Measurements from ENCODE around the gene TNFRSF8. TPM values are rescaled to one million over a fixed set of nuclear protein-coding genes. Genes with fewer than 3 reads are reported as not detected.

TNFRSF8 gene
- polyA plus RNA-seq, 2 of the 4 experiments (the other 2 are of a cell fraction) = 0.05 TPM; not detected in 1

- no peak for TF ChIP-seq REST (IDR thresholded peaks at IDR 0.05)
- no peak for TF ChIP-seq BCL3 (IDR thresholded peaks at IDR 0.05)
- TF ChIP-seq JUNB (IDR thresholded peaks at IDR 0.05) = no peak
- no peak for TF ChIP-seq E2F6 (IDR thresholded peaks at IDR 0.05; ENCODE audit: borderline replicate concordance, low read depth)
- TF ChIP-seq HMGXB4 (CRISPR knock-in tag; IDR thresholded peaks at IDR 0.05; ENCODE audit: borderline replicate concordance) = no peak
These were observed 83.4 kb downstream of the TNFRSF8 start (continued) for GRCh38 chr1:12146343-12147112.

GRCh38 chr1:12147201-12147701 is 84.1 kb downstream of the TNFRSF8 start:
- ChIA-PET CTCF (interaction anchor here (7.9 kb wide), 1 partner anchor 23 kb away, joined by 48 read pairs; no protein-coding TSS in a partner anchor), POLR2A (no interaction called here)
- no peak for FAIRE-seq
- H3K9me3 ChIP-seq = no peaks in the 10 kb centered on the region
- H3K27ac ChIP-seq = no peak overlapping the region
- DNase-seq (ENCODE audit: low read depth in 1 of 2, low spot score in 1 of 2) = no peak
- H3K4me2 ChIP-seq = no peak overlapping the region
- no peak for ATAC-seq
- no peak for TF ChIP-seq POLR2A (IDR thresholded peaks at IDR 0.05; ENCODE audit: low read length)
- no peak for TF ChIP-seq KDM5A (IDR thresholded peaks at IDR 0.05)
- no peak for TF ChIP-seq ATOH8 (CRISPR knock-in tag; IDR thresholded peaks at IDR 0.05; ENCODE audit: low read depth)
- TF ChIP-seq ZSCAN20 (CRISPR knock-in tag; IDR thresholded peaks at IDR 0.05) = no peak
- peaks cover 4% of the 10 kb centered on the region; the same call in 2 of the 3 replicates for H3K4me1 ChIP-seq
- no peak overlapping the region for H3K4me3 ChIP-seq
- 82% methylated on average over 8 of the region's 8 CpGs for WGBS (ENCODE audit: missing lambda C conversion rate)

- POLR2A ChIA-PET = interaction anchor here (0.6 kb wide), 1 partner anchor 12 kb away, joined by 4 read pairs; no protein-coding TSS in a partner anchor
- 71% methylated on average over 7 of the region's 8 CpGs for WGBS (ENCODE audit: missing lambda C conversion rate)
- Histone ChIP-seq H3K27ac (no peak overlapping the region), H3K4me1 (peaks cover 4% of the 10 kb centered on the region; the same call in 2 of the 3 replicates), H3K4me2 (no peak overlapping the region), H3K4me3 (no peak overlapping the region), H3K9me3 (no peaks in the 10 kb centered on the region)
- no peak for FAIRE-seq
- no peak for ATAC-seq
- CTCF ChIA-PET = interaction anchor here (0.6 to 7.9 kb wide), 4 partner anchors 24 to 311 kb away, joined by 3 to 48 read pairs (median 4); no protein-coding TSS in a partner anchor
- no peak for DNase-seq (ENCODE audit: low read depth in 1 of 2, low spot score in 1 of 2)
- no peak for TF ChIP-seq USF2 (IDR thresholded peaks at IDR 0.05)
- no peak for TF ChIP-seq ESRRA (IDR thresholded peaks at IDR 0.05; ENCODE audit: borderline replicate concordance, low read length)
- no peak for TF ChIP-seq RARB (CRISPR knock-in tag; IDR thresholded peaks at IDR 0.05)
- TF ChIP-seq KDM1A (IDR thresholded peaks at IDR 0.05; ENCODE audit: low read depth) = no peak
- TF ChIP-seq MAFK (IDR thresholded peaks at IDR 0.05; ENCODE audit: partially characterized antibody) = no peak
- no peak for TF ChIP-seq CHD4 (IDR thresholded peaks at IDR 0.05; ENCODE audit: borderline replicate concordance)
- TF ChIP-seq POLR2AphosphoS2 (conservative IDR thresholded peaks at IDR 0.05; ENCODE audit: low read length) = no peak
- no peak for TF ChIP-seq RNF2 (IDR thresholded peaks at IDR 0.05; ENCODE audit: borderline replicate concordance, low read depth)
- TF ChIP-seq HMGXB4 (CRISPR knock-in tag; IDR thresholded peaks at IDR 0.05; ENCODE audit: borderline replicate concordance) = no peak
- TF ChIP-seq POLR2A (IDR thresholded peaks at IDR 0.05; ENCODE audit: low read length) = no peak
- TF ChIP-seq NFE2L2 (conservative IDR thresholded peaks at IDR 0.05; ENCODE audit: low read length) = no peak
These were observed 85.3 kb downstream of the TNFRSF8 start for GRCh38 chr1:12148160-12148957.

All from A549 (cell line).